Activated CD8-positive, alpha-beta T cell treated with anti-CD3 and anti-CD28 coated beads, Interleukin-2, amount 10 ng/mL, durations not matched to agents 7 days and 5 days (primary cell): Measurements from ENCODE around the gene OR4F29. TPM values are rescaled to one million over a fixed set of nuclear protein-coding genes. Genes with fewer than 3 reads are reported as not detected.
"Not testable (repeated sequence)": the region's sequence is repeated elsewhere in the genome, so short reads cannot be mapped to it uniquely, and the experiment has no call there.

Source experiments
- ATAC-seq: fragments of 150-1000 bp; cut with Tn5 transposase; one replicate; pipeline ENCODE4 v1.10.0; 2021; ENCODE audit warnings: moderate library complexity
- CTCF ChIA-PET: fragments of 350-600 bp; sonication (Branson Sonifier 250); formaldehyde crosslinking; loops from one replicate; lab custom pipeline; 2021; ENCODE audit warnings: antibody characterized with exemption; lab: Charles Lee
- POLR2A ChIA-PET: fragments of 350-600 bp; sonication (Branson Sonifier 250); formaldehyde crosslinking; loops from one replicate; lab custom pipeline; 2021; ENCODE audit warnings: antibody characterized with exemption; lab: Charles Lee
- DNase-seq: peaks from one replicate; pipeline ENCODE4 v3.0.0-alpha.2; 2020
- H3K27ac Mint-ChIP-seq: one replicate; pipeline ENCODE4 v1.8.0; 2021; ENCODE audit warnings: mild to moderate bottlenecking, mixed read lengths
- H3K27me3 Mint-ChIP-seq: one replicate; pipeline ENCODE4 v1.8.0; 2021; ENCODE audit warnings: low read depth, mixed read lengths
- H3K36me3 Mint-ChIP-seq: one replicate; pipeline ENCODE4 v1.8.0; 2021; ENCODE audit warnings: low read depth, mixed read lengths
- H3K4me1 Mint-ChIP-seq: one replicate; pipeline ENCODE4 v1.8.0; 2021; ENCODE audit warnings: low read depth, mixed read lengths
- H3K4me3 Mint-ChIP-seq: one replicate; pipeline ENCODE4 v1.8.0; 2021; ENCODE audit warnings: mild to moderate bottlenecking, mixed read lengths
- H3K9me3 Mint-ChIP-seq: one replicate; pipeline ENCODE4 v1.8.0; 2022; ENCODE audit warnings: mixed read lengths; ENCODE audit not compliant: insufficient read depth
- total RNA-seq, 2 experiments: library from RNA; stranded (reverse); gene quantifications; one replicate each; pipeline ENCODE4 v1.2.3, GENCODE V29; 2021

Gene OR4F29
- not detected for total RNA-seq

GRCh38 chr1:451578-451977 is at the start of gene OR4F29:
TSS of gene OR4F29 (minus strand) at chr1:451678. CDS start at chr1:451678, 0 bp downstream.
- H3K36me3 Mint-ChIP-seq, ATAC-seq, H3K4me1 Mint-ChIP-seq: not testable (repeated sequence)

More at GRCh38 chr1:451578-451977, at the start of gene OR4F29:
- DNase-seq, H3K27me3 Mint-ChIP-seq, H3K4me3 Mint-ChIP-seq, H3K9me3 Mint-ChIP-seq, CTCF ChIA-PET, H3K27ac Mint-ChIP-seq, POLR2A ChIA-PET: not testable (repeated sequence)

Other genes starting within 250 kb of the OR4F29 start
- not detected for gene OR4F16, start 235.0 kb upstream of the OR4F29 start, total RNA-seq